Caco-2 (cell line): ENCODE data around the gene HAUS6. TPM values are rescaled to one million over a fixed set of nuclear protein-coding genes. Genes with fewer than 3 reads are reported as not detected.

Source experiments
- BruUV-seq: library from RNA; stranded (reverse); fragments of 400-500 nt; replicated peaks from 2 replicates; lab custom pipeline; 2021; lab: Mats Ljungman, UMichigan
- CTCF ChIA-PET: fragments of 300-600 bp; sonication (Branson Sonifier 250); formaldehyde crosslinking; loops from one replicate; lab custom pipeline; 2022; ENCODE audit warnings: antibody characterized with exemption; lab: Charles Lee
- POLR2A ChIA-PET: fragments of 300-600 bp; sonication (Branson Sonifier 250); formaldehyde crosslinking; loops from one replicate; lab custom pipeline; 2022; ENCODE audit warnings: antibody characterized with exemption; lab: Charles Lee
- DNase-seq, 2 experiments: peaks; one replicate each; pipeline versions ENCODE4 v3.0.0 to v3.0.0-alpha.2; 2020 to 2022
- H3K27me3 ChIP-seq: replicated peaks from 2 replicates; pipeline ENCODE4 v1.6.0; 2011; ENCODE audit warnings: low read length; ENCODE audit not compliant: control insufficient read depth, insufficient read depth
- H3K36me3 ChIP-seq: 2 replicates; pipeline ENCODE4 v1.5.1; 2011; ENCODE audit warnings: low read length; ENCODE audit not compliant: control insufficient read depth, insufficient read depth
- H3K4me1 ChIP-seq: fragments of 250-450 bp; sonication (Bioruptor Pico); 2 replicates; pipeline ENCODE4 v1.5.1; 2020; ENCODE audit warnings: mild to moderate bottlenecking
- H3K4me3 ChIP-seq: 2 replicates; pipeline ENCODE4 v1.5.1; 2011; ENCODE audit warnings: low read depth, mild to moderate bottlenecking, control low read depth, low read length
- H3K9me3 ChIP-seq: fragments of 250-450 bp; sonication (Bioruptor Pico); 2 replicates; pipeline ENCODE4 v1.5.1; 2020; ENCODE audit warnings: mild to moderate bottlenecking, moderate library complexity
- H3K27ac Mint-ChIP-seq: one replicate; pipeline ENCODE4 v1.8.0; 2022; ENCODE audit warnings: mixed read lengths; ENCODE audit not compliant: unreplicated experiment
- H3K27me3 Mint-ChIP-seq: one replicate; pipeline ENCODE4 v1.8.0; 2022; ENCODE audit warnings: mixed read lengths; ENCODE audit not compliant: insufficient read depth, unreplicated experiment
- H3K36me3 Mint-ChIP-seq: one replicate; pipeline ENCODE4 v1.8.0; 2022; ENCODE audit warnings: mild to moderate bottlenecking, mixed read lengths; ENCODE audit not compliant: insufficient read depth, unreplicated experiment
- H3K4me1 Mint-ChIP-seq: one replicate; pipeline ENCODE4 v1.8.0; 2022; ENCODE audit warnings: low read depth, mixed read lengths; ENCODE audit not compliant: unreplicated experiment
- H3K4me3 Mint-ChIP-seq: one replicate; pipeline ENCODE4 v1.8.0; 2022; ENCODE audit warnings: mild to moderate bottlenecking, moderate library complexity, mixed read lengths; ENCODE audit not compliant: unreplicated experiment
- H3K9me3 Mint-ChIP-seq: one replicate; pipeline ENCODE4 v1.8.0; 2022; ENCODE audit warnings: mixed read lengths; ENCODE audit not compliant: unreplicated experiment
- CTCF ChIP-seq, 2 experiments: fragments of 200-600 bp in 1 of 2; IDR thresholded peaks; 1 replicate in 1 of 2; 2 replicates in 1 of 2; pipeline versions ENCODE4 v1.5.1 to v1.8.0; 2011 to 2022; ENCODE audit warnings: antibody characterized with exemption in 1 of 2, control low read depth in 1 of 2, inconsistent platforms in 1 of 2, low read depth in 1 of 2, low read length in 1 of 2, mild to moderate bottlenecking in 1 of 2, moderate library complexity in 1 of 2; ENCODE audit not compliant: insufficient read depth in 1 of 2, severe bottlenecking in 1 of 2, unreplicated experiment in 1 of 2
- intact Hi-C: fragments of 100-400 bp; cut with micrococcal nuclease; formaldehyde crosslinking; loops from one replicate; pipeline ENCODE4 v1.10.0; 2022; ENCODE audit not compliant: unreplicated experiment
- total RNA-seq: library from RNA; stranded (reverse); gene quantifications from 2 replicates; pipeline ENCODE4 v1.2.3, GENCODE V29; 2022

The HAUS6 gene
- total RNA-seq, 1 experiment from 2014 or later, result 15.2 TPM

- intact Hi-C loops, result loop anchor here (1.0 to 10.0 kb wide), 5 partner anchors 79 to 408 kb away; no protein-coding TSS in a partner anchor
- H3K4me1 Mint-ChIP-seq, result no peaks in the 10 kb centered on the region
Observed at GRCh38 chr9:19048966-19049916, 53.5 kb downstream of the HAUS6 start, which contains the start of gene RRAGA. Gene RRAGA (plus strand): TSS chr9:19049427. CDS start chr9:19049660, 233 bp downstream.

GRCh38 chr9:19036611-19037010 is 66.1 kb downstream of the HAUS6 start:
- Histone ChIP-seq H3K4me1 (no peaks in the 10 kb centered on the region), H3K36me3 (no peaks in the 10 kb centered on the region), H3K9me3 (no peaks in the 10 kb centered on the region), H3K27me3 (no peaks in the 10 kb centered on the region), H3K4me3 (no peak overlapping the region)
- no peak for DNase-seq
- Mint-ChIP-seq H3K4me3 (no peak overlapping the region), H3K27me3 (no peaks in the 10 kb centered on the region), H3K36me3 (no peaks in the 10 kb centered on the region), H3K9me3 (no peaks in the 10 kb centered on the region), H3K4me1 (no peaks in the 10 kb centered on the region), H3K27ac (no peak overlapping the region)
- BruUV-seq, result no TSS peak
- POLR2A ChIA-PET, result no interaction called here
- CTCF ChIA-PET, result no interaction called here
- intact Hi-C loops, result no loop called here
- no peak for TF ChIP-seq CTCF (IDR thresholded peaks at IDR 0.05; ENCODE audit: insufficient read depth in 1 of 2, low read depth in 1 of 2, low read length in 1 of 2, severe bottlenecking in 1 of 2, unreplicated experiment in 1 of 2)

More at GRCh38 chr9:19048966-19049916, 53.5 kb downstream of the HAUS6 start, which contains the start of gene RRAGA:
- Mint-ChIP-seq H3K36me3 (peaks cover 6% of the 10 kb centered on the region), H3K27ac (peak within 1 kb of the TSS; percentile 93), H3K9me3 (no peaks in the 10 kb centered on the region), H3K4me3 (peak within 1 kb of the TSS; percentile 85), H3K27me3 (no peaks in the 10 kb centered on the region)
- no peaks in the 10 kb centered on the region for H3K36me3 ChIP-seq
- peak; percentile 70 for TF ChIP-seq CTCF (IDR thresholded peaks at IDR 0.05; ENCODE audit: insufficient read depth in 1 of 2, low read depth in 1 of 2, low read length in 1 of 2, severe bottlenecking in 1 of 2, unreplicated experiment in 1 of 2)
- peak; percentile 96 to 97 for DNase-seq
- no peaks in the 10 kb centered on the region for H3K27me3 ChIP-seq
- CTCF ChIA-PET, result interaction anchor here (0.6 to 2.0 kb wide), 10 partner anchors 11 to 1635 kb away, joined by 3 to 26 read pairs (median 3); partner anchors contain the start of gene FOCAD
- POLR2A ChIA-PET, result interaction anchor here (0.7 to 1.3 kb wide), 4 partner anchors 102 to 416 kb away, joined by 3 to 5 read pairs (median 4); partner anchors contain the start of gene RPS6
- TSS peak; percentile 67 for BruUV-seq
- H3K9me3 ChIP-seq, result no peaks in the 10 kb centered on the region
- peaks cover 7% of the 10 kb centered on the region; the same call in 1 of the 2 replicates for H3K4me1 ChIP-seq
- H3K4me3 ChIP-seq, result peak within 1 kb of the TSS; percentile 77

GRCh38 chr9:19033015-19033414 is 69.7 kb downstream of the HAUS6 start, which contains the start of gene SAXO1:
Gene SAXO1 (minus strand): TSS chr9:19033209. CDS start chr9:19032908, 301 bp downstream.
- ChIA-PET POLR2A (no interaction called here), CTCF (no interaction called here)
- Mint-ChIP-seq H3K4me1 (no peaks in the 10 kb centered on the region), H3K27ac (no peak within 1 kb of the TSS), H3K4me3 (no peak within 1 kb of the TSS), H3K27me3 (peaks cover 7% of the 10 kb centered on the region), H3K36me3 (no peaks in the 10 kb centered on the region), H3K9me3 (no peaks in the 10 kb centered on the region)
- intact Hi-C loops, result no loop called here
- no peaks in the 10 kb centered on the region for H3K27me3 ChIP-seq
- no peaks in the 10 kb centered on the region for H3K36me3 ChIP-seq
- no peak within 1 kb of the TSS for H3K4me3 ChIP-seq
- DNase-seq, result no peak
- TF ChIP-seq CTCF (IDR thresholded peaks at IDR 0.05; ENCODE audit: insufficient read depth in 1 of 2, low read depth in 1 of 2, low read length in 1 of 2, severe bottlenecking in 1 of 2, unreplicated experiment in 1 of 2), result no peak
- H3K4me1 ChIP-seq, result no peaks in the 10 kb centered on the region
- no peaks in the 10 kb centered on the region for H3K9me3 ChIP-seq
- BruUV-seq, result no TSS peak
